IMR-90 (cell line): ENCODE measurements around the gene NPEPL1. TPM values are rescaled to one million over a fixed set of nuclear protein-coding genes. Genes with fewer than 3 reads are reported as not detected.

ENCODE experiments used
- ATAC-seq: fragments of 200-7000 bp; cut with Tn5 transposase; 2 replicates; pipeline ENCODE4 v1.9.1; 2020; ENCODE audit warnings: low read depth, mild to moderate bottlenecking, moderate library complexity
- BruUV-seq: library from RNA; stranded (reverse); fragments of 400-500 nt; replicated peaks from 2 replicates; lab custom pipeline; 2021; lab: Mats Ljungman, UMichigan
- CTCF ChIA-PET: fragments of 300-600 bp; formaldehyde crosslinking; extraction: SDS; loops from one replicate; lab custom pipeline; 2021; ENCODE audit warnings: antibody characterized with exemption; lab: Yijun Ruan, JAX
- POLR2A ChIA-PET: fragments of 300-600 bp; sonication (Branson Sonifier 250); formaldehyde crosslinking; loops from one replicate; lab custom pipeline; 2022; ENCODE audit warnings: antibody characterized with exemption; ENCODE audit not compliant: unreplicated experiment; lab: Charles Lee
- DNase-seq: peaks from one replicate; pipeline ENCODE4 v3.0.0; 2013
- H2AFZ ChIP-seq: replicated peaks from 2 replicates; pipeline ENCODE3; 2013; ENCODE audit warnings: low read length, mild to moderate bottlenecking; ENCODE audit not compliant: poor library complexity
- H2AK5ac ChIP-seq: 2 replicates; pipeline ENCODE4 v1.6.1; 2013; ENCODE audit warnings: low read depth, low read length, inconsistent platforms
- H2AK9ac ChIP-seq: replicated peaks from 2 replicates; pipeline ENCODE3; 2013; ENCODE audit warnings: mild to moderate bottlenecking, low read depth, low read length, moderate library complexity; ENCODE audit not compliant: poor library complexity
- H2BK120ac ChIP-seq: 2 replicates; pipeline ENCODE4 v1.6.1; 2013; ENCODE audit warnings: low read depth, low read length, inconsistent platforms
- H2BK15ac ChIP-seq: 3 replicates; pipeline ENCODE4 v1.6.1; 2013; ENCODE audit warnings: low read depth, low read length, inconsistent platforms
- H2BK20ac ChIP-seq: 2 replicates; pipeline ENCODE4 v1.6.1; 2013; ENCODE audit warnings: low read depth, mild to moderate bottlenecking, inconsistent platforms, low read length, moderate library complexity
- H2BK5ac ChIP-seq: 2 replicates; pipeline ENCODE4 v1.6.1; 2013; ENCODE audit warnings: mild to moderate bottlenecking, low read depth, low read length, inconsistent platforms; ENCODE audit not compliant: poor library complexity, severe bottlenecking
- H3K14ac ChIP-seq: replicated peaks from 2 replicates; pipeline ENCODE4 v1.6.1; 2013; ENCODE audit warnings: low read depth, low read length, inconsistent platforms
- H3K18ac ChIP-seq: 2 replicates; pipeline ENCODE4 v1.6.1; 2013; ENCODE audit warnings: low read depth, low read length, control low read depth
- H3K23ac ChIP-seq: 2 replicates; pipeline ENCODE4 v1.6.1; 2013; ENCODE audit warnings: low read depth, low read length, inconsistent platforms
- H3K27ac ChIP-seq: 2 replicates; pipeline ENCODE4 v1.5.1; 2013; ENCODE audit warnings: mild to moderate bottlenecking, control low read depth, low read length; ENCODE audit not compliant: insufficient read depth
- H3K27me3 ChIP-seq: 2 replicates; pipeline ENCODE4 v1.6.1; 2013; ENCODE audit warnings: low read length; ENCODE audit not compliant: control insufficient read depth, insufficient read depth
- H3K36me3 ChIP-seq: 2 replicates; pipeline ENCODE4 v1.6.1; 2013; ENCODE audit warnings: low read length, mixed read lengths; ENCODE audit not compliant: control insufficient read depth, insufficient read depth
- H3K4ac ChIP-seq: 2 replicates; pipeline ENCODE4 v1.6.1; 2013; ENCODE audit warnings: low read depth, low read length, inconsistent platforms
- H3K4me1 ChIP-seq: 2 replicates; pipeline ENCODE4 v1.6.1; 2013; ENCODE audit warnings: low read length, mixed read lengths; ENCODE audit not compliant: control insufficient read depth, insufficient read depth
- H3K4me2 ChIP-seq: 2 replicates; pipeline ENCODE4 v1.6.1; 2013; ENCODE audit warnings: low read depth, mild to moderate bottlenecking, control low read depth, low read length, moderate library complexity
- H3K4me3 ChIP-seq: 2 replicates; pipeline ENCODE4 v1.5.1; 2013; ENCODE audit warnings: low read depth, mild to moderate bottlenecking, control low read depth, low read length, moderate library complexity; ENCODE audit not compliant: insufficient read depth
- H3K56ac ChIP-seq: 2 replicates; pipeline ENCODE4 v1.6.1; 2013; ENCODE audit warnings: low read length, inconsistent platforms; ENCODE audit not compliant: insufficient read depth; ENCODE audit errors: extremely low read depth
- H3K79me1 ChIP-seq, 2 experiments: 2 replicates each; pipeline ENCODE4 v1.6.1; 2013; ENCODE audit warnings: low read length in 2 of 2, inconsistent platforms in 1 of 2, low read depth in 1 of 2
- H3K9ac ChIP-seq: 2 replicates; pipeline ENCODE4 v1.6.1; 2013; ENCODE audit warnings: low read depth, low read length, control low read depth
- H3K9me1 ChIP-seq: 2 replicates; pipeline ENCODE4 v1.6.1; 2013; ENCODE audit warnings: low read length, inconsistent platforms; ENCODE audit not compliant: insufficient read depth
- H3K9me3 ChIP-seq: 2 replicates; pipeline ENCODE4 v1.6.1; 2013; ENCODE audit warnings: low read length; ENCODE audit not compliant: control insufficient read depth, insufficient read depth
- H4K20me1 ChIP-seq: 2 replicates; pipeline ENCODE4 v1.6.1; 2013; ENCODE audit warnings: low read length, inconsistent platforms; ENCODE audit not compliant: insufficient read depth
- H4K5ac ChIP-seq: 2 replicates; pipeline ENCODE4 v1.6.1; 2013; ENCODE audit warnings: mild to moderate bottlenecking, low read depth, low read length, control low read depth
- H4K8ac ChIP-seq, 2 experiments: 2 replicates each; pipeline ENCODE4 v1.6.1; 2013; ENCODE audit warnings: low read depth in 2 of 2, low read length in 2 of 2, control low read depth in 1 of 2, inconsistent platforms in 1 of 2
- H4K91ac ChIP-seq: 2 replicates; pipeline ENCODE4 v1.6.1; 2013; ENCODE audit warnings: low read depth, low read length, inconsistent platforms; ENCODE audit not compliant: insufficient read depth
- BHLHE40 ChIP-seq: fragments of 150-350 bp; IDR thresholded peaks from 2 replicates; pipeline ENCODE4 v1.6.1; 2016; ENCODE audit warnings: mild to moderate bottlenecking, low read depth, low read length
- CEBPB ChIP-seq: IDR thresholded peaks from 2 replicates; pipeline ENCODE4 v1.6.1; 2012; ENCODE audit warnings: low read depth, low read length, improper control_type of control experiment
- CHD1 ChIP-seq: IDR thresholded peaks from 2 replicates; pipeline ENCODE4 v1.6.1; 2012; ENCODE audit warnings: low read depth, low read length, improper control_type of control experiment
- CTCF ChIP-seq: conservative IDR thresholded peaks from 2 replicates; pipeline ENCODE4 v1.5.1; 2012; ENCODE audit warnings: mild to moderate bottlenecking, low read depth, low read length, improper control_type of control experiment
- ELK1 ChIP-seq: fragments of 150-350 bp; IDR thresholded peaks from 2 replicates; pipeline ENCODE4 v1.6.1; 2016; ENCODE audit warnings: low read depth, mild to moderate bottlenecking, low read length, moderate library complexity, borderline replicate concordance
- FOS ChIP-seq: fragments of 150-350 bp; IDR thresholded peaks from 2 replicates; pipeline ENCODE4 v1.6.1; 2016; ENCODE audit warnings: low read depth, low read length
- MAFK ChIP-seq: IDR thresholded peaks from 2 replicates; pipeline ENCODE4 v1.6.1; 2012; ENCODE audit warnings: low read depth, low read length, improper control_type of control experiment
- MAZ ChIP-seq: IDR thresholded peaks from 2 replicates; pipeline ENCODE4 v1.6.1; 2012; ENCODE audit warnings: low read depth, mild to moderate bottlenecking, low read length, improper control_type of control experiment, moderate library complexity, borderline replicate concordance
- MXI1 ChIP-seq: IDR thresholded peaks from 2 replicates; pipeline ENCODE4 v1.6.1; 2012; ENCODE audit warnings: low read depth, mild to moderate bottlenecking, low read length, moderate library complexity, borderline replicate concordance
- NFE2L2 ChIP-seq: fragments of 150-350 bp; IDR thresholded peaks from 2 replicates; pipeline ENCODE4 v1.6.1; 2016; ENCODE audit warnings: low read depth, mild to moderate bottlenecking, low read length
- POLR2A ChIP-seq: IDR thresholded peaks from 2 replicates; pipeline ENCODE4 v1.6.1; 2012; ENCODE audit warnings: mild to moderate bottlenecking, low read depth, low read length
- RAD21 ChIP-seq: IDR thresholded peaks from 2 replicates; pipeline ENCODE4 v1.6.1; 2012; ENCODE audit warnings: low read length, improper control_type of control experiment
- RCOR1 ChIP-seq: IDR thresholded peaks from 2 replicates; pipeline ENCODE4 v1.6.1; 2012; ENCODE audit warnings: mild to moderate bottlenecking, low read length, improper control_type of control experiment; ENCODE audit not compliant: insufficient replicate concordance
- RFX5 ChIP-seq: IDR thresholded peaks from 2 replicates; pipeline ENCODE4 v1.8.0; 2012; ENCODE audit warnings: low read depth, mild to moderate bottlenecking, low read length, moderate library complexity
- SMC3 ChIP-seq: fragments of 150-350 bp; IDR thresholded peaks from 2 replicates; pipeline ENCODE4 v1.6.1; 2016; ENCODE audit warnings: low read depth, mild to moderate bottlenecking, antibody characterized with exemption, low read length, moderate library complexity
- USF2 ChIP-seq: fragments of 150-350 bp; IDR thresholded peaks from 2 replicates; pipeline ENCODE4 v1.6.1; 2017; ENCODE audit warnings: mild to moderate bottlenecking, antibody characterized with exemption, low read length, low read depth
- whole genome bisulfite sequencing, 2 experiments: methylation state at CpG; one replicate each; pipeline versions ENCODE4 v1.1.5 to v1.1.7; 2013; ENCODE audit warnings: missing lambda C conversion rate in 2 of 2; ENCODE audit not compliant: insufficient read length in 1 of 2; ENCODE audit errors: extremely low coverage in 2 of 2; 5-methylcytosine and 5-hydroxymethylcytosine counted together
- dilution Hi-C: fragments of 300-500 bp; cut with HindIII; formaldehyde crosslinking; loops from one replicate; pipeline ENCODE4 v1.14.3; 2018; ENCODE audit warnings: low sequenced_read_pairs; ENCODE audit not compliant: unreplicated experiment
- in situ Hi-C: fragments of 300-500 bp; cut with MboI; formaldehyde crosslinking; loops from 3 replicates; pipeline ENCODE4 v1.14.3; 2019; ENCODE audit warnings: low sequenced_read_pairs, inconsistent platforms, mixed read lengths
- intact Hi-C: fragments of 100-400 bp; cut with micrococcal nuclease; formaldehyde crosslinking; loops from 2 replicates; pipeline ENCODE4 v1.10.0; 2022
- polyA plus RNA-seq, 3 experiments: library from polyadenylated mRNA; depleted of rRNA; stranded (reverse); fragments of >200 nt; gene quantifications; 2 replicates each; pipeline ENCODE4 v1.2.3, GENCODE V29; 2012; ENCODE audit warnings: low replicate concordance in 1 of 3
- total RNA-seq: library from RNA; depleted of rRNA; stranded (reverse); fragments of >200 nt; gene quantifications from 2 replicates; pipeline ENCODE4 v1.2.3, GENCODE V29; 2012

Gene NPEPL1
- total and polyA plus RNA-seq, 2 of the 4 experiments (the other 2 are of a cell fraction), result 6.3 to 10.4 TPM

- H2BK5ac ChIP-seq, result no peak overlapping the region
- no peaks in the 10 kb centered on the region for H3K4me1 ChIP-seq
- CTCF ChIA-PET, result no interaction called here
- no peaks in the 10 kb centered on the region for H3K27me3 ChIP-seq
- H4K91ac ChIP-seq, result no peak overlapping the region
- no peak overlapping the region for H2AK9ac ChIP-seq
- H2BK15ac ChIP-seq, result no peak overlapping the region
- DNase-seq (no peak), ATAC-seq (no peak)
- peaks cover 17% of the 10 kb centered on the region for H3K36me3 ChIP-seq
- no peaks in the 10 kb centered on the region for H3K79me1 ChIP-seq
- no peaks in the 10 kb centered on the region for H4K20me1 ChIP-seq
- no TSS peak for BruUV-seq
- no peak overlapping the region for H3K18ac ChIP-seq
- in situ Hi-C loops, result no loop called here
- no peaks in the 10 kb centered on the region for H3K9me1 ChIP-seq
- H2AFZ ChIP-seq, result no peak overlapping the region
- POLR2A ChIA-PET, result no interaction called here
- dilution Hi-C loops, result no loop called here
- no peak overlapping the region for H3K27ac ChIP-seq
- intact Hi-C loops, result no loop called here
- H2BK20ac ChIP-seq, result no peak overlapping the region
- no peak for TF ChIP-seq POLR2A
- no peak for TF ChIP-seq ELK1
- no peak for TF ChIP-seq RAD21
- TF ChIP-seq CEBPB, result no peak
- TF ChIP-seq CTCF, result no peak
- TF ChIP-seq MXI1, result no peak
- TF ChIP-seq RFX5, result no peak
- TF ChIP-seq SMC3, result no peak
- TF ChIP-seq BHLHE40, result no peak
- TF ChIP-seq FOS, result no peak
- no peak for TF ChIP-seq CHD1
- TF ChIP-seq USF2, result no peak
- no peak for TF ChIP-seq RCOR1
- TF ChIP-seq MAFK, result no peak
- no peak for TF ChIP-seq MAZ
- no peak for TF ChIP-seq NFE2L2
- no peak overlapping the region for H4K8ac ChIP-seq
- no peak overlapping the region for H3K9ac ChIP-seq
- no peaks in the 10 kb centered on the region for H3K9me3 ChIP-seq
- no peak overlapping the region for H3K4me2 ChIP-seq
- H3K23ac ChIP-seq, result no peak overlapping the region
- no peak overlapping the region for H4K5ac ChIP-seq
- no peak overlapping the region for H2AK5ac ChIP-seq
- 67% methylated on average over 9 of the region's 20 CpGs; no CpG with 5 or more reads in 1 of the 2 experiments for WGBS, 2 experiments
- H3K14ac ChIP-seq, result no peak overlapping the region
- H3K56ac ChIP-seq, result no peak overlapping the region
- H2BK120ac ChIP-seq, result no peak overlapping the region
- no peak overlapping the region for H3K4ac ChIP-seq
- no peak overlapping the region for H3K4me3 ChIP-seq
Measured at GRCh38 chr20:58706150-58706892, 13.7 kb downstream of the NPEPL1 start.
